Lower leg skin (tissue), 4 donors: ENCODE results near the gene TBX4. TPM values are rescaled to one million over a fixed set of nuclear protein-coding genes. Genes with fewer than 3 reads are reported as not detected.

Experiments
- DNase-seq, 2 donors: peaks; one replicate each; pipeline ENCODE4 v3.0.0-alpha.2; 2019; ENCODE audit warnings: low spot score in 2 of 2
- H3K4me3 ChIP-seq: fragments of 200-600 bp; sonication (generic); 2 replicates; pipeline ENCODE4 v1.5.1; 2017; ENCODE audit warnings: mild to moderate bottlenecking, low read depth; ENCODE audit not compliant: poor library complexity, severe bottlenecking
- CTCF ChIP-seq, 3 donors: fragments of 450-650 bp; IDR thresholded peaks; one replicate each; pipeline ENCODE4 v1.5.1; 2016; ENCODE audit warnings: antibody characterized with exemption in 3 of 3, mild to moderate bottlenecking in 3 of 3, moderate library complexity in 2 of 3
- POLR2A ChIP-seq, 2 donors: fragments of 450-650 bp; IDR thresholded peaks; one replicate each; pipeline ENCODE4 v1.6.1; 2016 to 2017; ENCODE audit warnings: antibody characterized with exemption in 2 of 2, mild to moderate bottlenecking in 1 of 2, moderate library complexity in 1 of 2
- WGBS, 2 donors: methylation state at CpG; one replicate each; pipeline ENCODE4 v1.1.5; 2018; 5-methylcytosine and 5-hydroxymethylcytosine counted together
- intact Hi-C: fragments of 100-400 bp; cut with DNase I; formaldehyde crosslinking; loops from one replicate; pipeline ENCODE4 v1.15.0; 2023; ENCODE audit warnings: low total_unique reads
- total RNA-seq, 4 donors: library from RNA; depleted of rRNA; stranded (reverse); fragments of >200 nt; gene quantifications; one replicate each; pipeline ENCODE4 v1.1.0, GENCODE V29; 2016

Gene TBX4
- total RNA-seq, 4 donors from 2014 or later, result 0.53 TPM; not detected in 3

GRCh38 chr17:61482467-61482866, 30.2 kb downstream of the TBX4 start:
- TF ChIP-seq CTCF (IDR thresholded peaks at IDR 0.05) (no peak), POLR2A (IDR thresholded peaks at IDR 0.05) (no peak)
- 88 to 92% methylated on average over 8 of the region's 8 CpGs for WGBS, 2 donors
- intact Hi-C loops, result no loop called here
- peak in 1 of 2 donors; percentile 75 for DNase-seq
- no peak overlapping the region for H3K4me3 ChIP-seq

- intact Hi-C loops, result no loop called here
- DNase-seq, result no peak
- TF ChIP-seq POLR2A (IDR thresholded peaks at IDR 0.05), result no peak
- TF ChIP-seq CTCF (IDR thresholded peaks at IDR 0.05), result no peak
- 58 to 69% methylated on average over 2 of the region's 2 CpGs for WGBS, 2 donors
- H3K4me3 ChIP-seq, result no peak overlapping the region
Measured at GRCh38 chr17:61483778-61484116, 31.5 kb downstream of the TBX4 start.

GRCh38 chr17:61484174-61484573, 32.0 kb downstream of the TBX4 start:
- DNase-seq, result no peak

DNA sequence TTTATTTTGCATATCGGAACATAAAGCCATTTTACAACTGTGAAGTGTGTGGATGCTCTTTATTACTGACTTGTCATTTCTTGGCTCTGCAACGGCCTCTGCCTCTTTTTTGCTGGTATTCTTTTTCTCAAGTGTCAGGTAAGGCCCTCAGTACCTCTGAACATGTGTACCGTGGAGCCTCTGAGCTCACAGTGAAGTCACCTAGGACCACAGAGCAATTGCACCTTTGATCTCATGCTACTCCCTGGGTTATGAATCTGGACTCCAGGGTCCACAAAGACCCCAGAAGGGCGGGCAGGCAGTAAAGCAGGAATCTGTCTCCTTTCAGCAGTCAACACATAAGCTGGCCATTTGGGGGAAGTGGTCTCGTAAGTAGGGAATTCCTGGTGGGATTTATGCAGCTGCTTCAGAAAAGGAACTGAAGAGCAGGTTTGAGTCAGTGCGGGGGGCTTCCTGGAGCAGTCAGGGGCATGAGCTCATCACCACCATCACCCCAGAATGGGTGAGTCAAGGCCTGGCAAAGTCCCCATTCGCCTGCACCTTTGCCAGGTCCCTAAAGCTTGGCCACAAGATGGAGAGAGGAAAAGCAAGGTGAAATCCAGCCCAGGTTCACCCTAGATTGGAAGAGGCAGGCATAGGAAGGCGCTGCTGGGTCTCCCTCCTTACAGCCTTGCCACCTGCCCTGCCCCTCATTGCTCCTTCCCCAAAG, 33.0 kb downstream of the TBX4 start:
- TF ChIP-seq POLR2A (IDR thresholded peaks at IDR 0.05) (no peak), CTCF (IDR thresholded peaks at IDR 0.05) (no peak)
- intact Hi-C loops, result no loop called here
- no peak for DNase-seq
- WGBS, 2 donors, result 90 to 94% methylated on average over 8 of the region's 8 CpGs
- H3K4me3 ChIP-seq, result no peak overlapping the region

More at GRCh38 chr17:61484174-61484573, 32.0 kb downstream of the TBX4 start:
- TF ChIP-seq CTCF (IDR thresholded peaks at IDR 0.05) (no peak), POLR2A (IDR thresholded peaks at IDR 0.05) (no peak)
- no peak overlapping the region for H3K4me3 ChIP-seq
- 90 to 93% methylated on average over 5 of the region's 5 CpGs for WGBS, 2 donors
- intact Hi-C loops, result no loop called here

DNA sequence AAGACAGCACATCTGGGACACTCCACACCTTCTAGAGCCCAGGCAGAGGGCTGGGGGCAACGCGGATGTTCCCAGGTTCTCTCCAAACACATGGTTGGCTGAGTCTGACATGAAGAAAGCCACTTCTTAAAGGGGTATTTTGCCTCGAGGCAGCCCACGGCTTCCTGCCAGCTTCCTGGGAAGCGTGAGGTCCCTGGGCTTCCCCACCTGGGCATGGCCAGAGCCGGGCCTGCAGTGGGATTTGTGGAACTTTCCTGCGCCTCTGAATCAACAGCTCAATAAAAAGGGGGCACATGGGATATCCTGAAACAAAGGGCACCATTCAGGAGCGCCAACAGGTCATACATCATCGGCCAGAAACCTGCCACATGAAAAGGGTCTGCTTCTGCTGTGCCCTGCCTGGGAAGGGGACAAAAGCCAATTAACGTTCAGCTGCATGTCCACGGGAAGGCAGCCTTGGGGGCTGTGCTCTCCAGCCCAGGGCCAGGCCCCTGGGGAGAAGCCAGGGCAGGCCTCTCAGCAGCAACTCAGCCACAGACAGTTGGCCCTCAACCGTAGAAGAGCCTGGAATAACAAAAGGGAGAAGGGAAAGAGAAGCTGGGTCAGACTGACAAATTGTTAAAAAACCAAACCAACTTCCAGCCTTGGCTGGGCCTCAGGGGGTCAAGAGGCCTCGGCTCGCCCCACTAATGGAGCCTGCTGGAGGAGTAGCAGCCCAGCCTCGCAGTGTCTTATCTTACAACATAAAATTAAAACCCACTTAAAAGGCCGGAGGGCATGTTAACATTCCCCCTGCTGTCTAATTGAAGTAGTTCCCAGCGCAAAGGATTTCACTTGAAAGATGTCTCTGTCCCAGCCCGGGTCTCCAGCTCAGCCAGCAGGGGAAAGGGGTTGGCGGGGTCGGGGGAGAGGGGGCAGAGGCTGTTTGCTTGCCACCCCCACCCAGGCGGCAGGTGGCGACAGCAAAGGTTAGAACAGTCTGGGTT, 34.2 kb downstream of the TBX4 start:
- WGBS, 2 donors, result 71 to 73% methylated on average over 21 to 22 of the region's 22 CpGs
- DNase-seq, result peak in 1 of 2 donors; percentile 72
- no peak overlapping the region for H3K4me3 ChIP-seq
- TF ChIP-seq POLR2A (IDR thresholded peaks at IDR 0.05), result no peak
- TF ChIP-seq CTCF (IDR thresholded peaks at IDR 0.05), result no peak
- intact Hi-C loops, result no loop called here
